Measurements from ENCODE around the gene INO80C. TPM values are rescaled to one million over a fixed set of nuclear protein-coding genes. Genes with fewer than 3 reads are reported as not detected.

INO80C gene
- total RNA-seq, 4 donors from 2014 or later: 5.3 to 6.4 (median 5.5) TPM

DNA sequence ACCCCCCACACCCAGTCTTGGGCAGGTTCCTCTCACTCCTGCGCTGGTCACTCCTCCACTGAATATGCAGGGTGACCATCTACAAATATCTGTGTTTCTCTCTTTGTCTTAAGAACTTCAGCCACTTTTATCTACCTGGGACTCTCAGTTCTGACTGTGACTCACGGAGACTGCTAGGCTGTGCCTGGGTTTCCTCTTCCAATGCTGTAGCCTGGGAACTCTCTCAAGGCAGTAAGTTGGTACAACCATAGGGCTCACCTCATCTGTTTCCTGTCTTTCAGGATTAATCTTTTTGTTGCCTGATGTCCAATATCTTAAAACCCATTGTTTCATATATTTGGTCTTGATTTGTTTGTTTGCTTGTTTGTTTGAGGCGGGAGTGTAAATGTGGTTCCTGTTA, 73.4 kb downstream of the INO80C start:
- ATAC-seq (no peak), DNase-seq (no peak)
- Histone ChIP-seq H3K4me3 (no peak overlapping the region), H3K9me3 (no peaks in the 10 kb centered on the region), H3K27me3 (no peaks in the 10 kb centered on the region), H3K27ac (no peak overlapping the region), H3K36me3 (no peaks in the 10 kb centered on the region), H3K4me1 (no peaks in the 10 kb centered on the region)
- no peak for TF ChIP-seq POLR2A (IDR thresholded peaks at IDR 0.05)
- TF ChIP-seq, protein P1, sequence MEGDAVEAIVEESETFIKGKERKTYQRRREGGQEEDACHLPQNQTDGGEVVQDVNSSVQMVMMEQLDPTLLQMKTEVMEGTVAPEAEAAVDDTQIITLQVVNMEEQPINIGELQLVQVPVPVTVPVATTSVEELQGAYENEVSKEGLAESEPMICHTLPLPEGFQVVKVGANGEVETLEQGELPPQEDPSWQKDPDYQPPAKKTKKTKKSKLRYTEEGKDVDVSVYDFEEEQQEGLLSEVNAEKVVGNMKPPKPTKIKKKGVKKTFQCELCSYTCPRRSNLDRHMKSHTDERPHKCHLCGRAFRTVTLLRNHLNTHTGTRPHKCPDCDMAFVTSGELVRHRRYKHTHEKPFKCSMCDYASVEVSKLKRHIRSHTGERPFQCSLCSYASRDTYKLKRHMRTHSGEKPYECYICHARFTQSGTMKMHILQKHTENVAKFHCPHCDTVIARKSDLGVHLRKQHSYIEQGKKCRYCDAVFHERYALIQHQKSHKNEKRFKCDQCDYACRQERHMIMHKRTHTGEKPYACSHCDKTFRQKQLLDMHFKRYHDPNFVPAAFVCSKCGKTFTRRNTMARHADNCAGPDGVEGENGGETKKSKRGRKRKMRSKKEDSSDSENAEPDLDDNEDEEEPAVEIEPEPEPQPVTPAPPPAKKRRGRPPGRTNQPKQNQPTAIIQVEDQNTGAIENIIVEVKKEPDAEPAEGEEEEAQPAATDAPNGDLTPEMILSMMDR (IDR thresholded peaks at IDR 0.05 in 4 of 5, conservative IDR thresholded peaks at IDR 0.05 in 1 of 5): no peak
- in situ Hi-C loops (cut with MboI; ENCODE audit: low sequenced_read_pairs in 4 of 4): loop anchor here in 3 of 4 donors (25.0 kb wide), 2 partner anchors 238 to 538 kb away; partner anchors contain the start of gene RMP24 (in 3 of the 3)
- intact Hi-C loops (cut with DNase I; ENCODE audit: low total_unique reads): no loop called here

DNA sequence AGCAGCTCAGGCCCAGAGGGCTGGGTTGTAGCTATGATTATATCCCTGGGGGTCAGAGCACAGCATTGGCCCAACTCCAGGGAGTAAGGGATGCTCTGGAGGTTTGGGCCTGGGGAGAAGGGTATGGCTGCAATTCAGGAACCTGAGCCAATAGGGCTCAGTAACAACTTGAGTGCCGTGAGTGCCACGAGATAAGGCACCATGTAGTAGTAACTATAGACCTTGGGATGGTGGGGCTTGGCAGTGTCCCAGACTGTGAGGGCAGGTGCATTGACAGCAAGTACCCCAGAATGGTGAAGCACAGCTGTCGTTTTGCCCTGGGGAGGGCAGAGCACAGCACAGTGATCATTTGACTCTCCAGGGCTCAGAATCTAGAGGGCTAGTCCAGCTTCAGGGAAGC, 75.5 kb downstream of the INO80C start:
- intact Hi-C loops (cut with DNase I; ENCODE audit: low total_unique reads): no loop called here
- Histone ChIP-seq H3K27ac (no peak overlapping the region), H3K4me3 (no peak overlapping the region), H3K4me1 (no peaks in the 10 kb centered on the region), H3K36me3 (no peaks in the 10 kb centered on the region), H3K27me3 (no peaks in the 10 kb centered on the region), H3K9me3 (no peaks in the 10 kb centered on the region)
- no peak for ATAC-seq
- TF ChIP-seq POLR2A (IDR thresholded peaks at IDR 0.05): no peak
- TF ChIP-seq, protein P1 (IDR thresholded peaks at IDR 0.05 in 4 of 5, conservative IDR thresholded peaks at IDR 0.05 in 1 of 5): no peak
- in situ Hi-C loops (cut with MboI; ENCODE audit: low sequenced_read_pairs in 4 of 4): loop anchor here in 3 of 4 donors (25.0 kb wide), 2 partner anchors 240 to 540 kb away; partner anchors contain the start of gene RMP24 (in 3 of the 3)
- no peak for DNase-seq

DNA sequence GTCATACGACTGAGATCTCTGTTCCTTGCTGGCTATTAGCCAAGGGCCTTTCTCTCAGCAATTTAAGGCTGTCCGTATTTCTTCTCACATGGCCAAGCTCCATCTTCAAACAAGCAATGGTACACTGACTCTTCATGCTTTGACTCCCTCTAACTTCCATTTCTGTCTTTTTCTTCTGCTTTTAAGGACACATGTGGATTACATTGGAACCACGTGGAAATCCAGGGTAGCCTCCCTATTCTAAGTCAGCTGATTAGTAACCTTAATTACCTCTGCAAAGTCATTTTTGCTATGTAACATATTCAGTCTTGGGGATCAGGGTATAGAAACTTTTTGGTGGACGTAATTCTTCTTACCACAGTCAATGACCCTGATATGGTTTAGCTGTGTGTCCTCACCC, 79.2 kb downstream of the INO80C start:
- in situ Hi-C loops (cut with MboI; ENCODE audit: low sequenced_read_pairs in 4 of 4): loop anchor here in 3 of 4 donors (25.0 kb wide), 2 partner anchors 244 to 544 kb away; partner anchors contain the start of gene RMP24 (in 3 of the 3)
- Histone ChIP-seq H3K9me3 (no peaks in the 10 kb centered on the region), H3K4me1 (no peaks in the 10 kb centered on the region), H3K36me3 (no peaks in the 10 kb centered on the region), H3K4me3 (no peak overlapping the region), H3K27me3 (no peaks in the 10 kb centered on the region), H3K27ac (no peak overlapping the region)
- ATAC-seq (no peak), DNase-seq (no peak)
- TF ChIP-seq POLR2A (IDR thresholded peaks at IDR 0.05): no peak
- TF ChIP-seq, protein P1 (IDR thresholded peaks at IDR 0.05 in 4 of 5, conservative IDR thresholded peaks at IDR 0.05 in 1 of 5): no peak
- intact Hi-C loops (cut with DNase I; ENCODE audit: low total_unique reads): no loop called here

Other genes with a start within 250 kb of the INO80C start
- gene ZSCAN30, start 207.7 kb downstream of the INO80C start, total RNA-seq: 10 to 100 TPM in 2 of 4 donors, 1 to 10 TPM in 2; 4.6 to 34.6 (median 8.2) TPM
- 10 to 100 TPM; 30.5 to 50.7 (median 36.3) TPM for gene ZNF24, start 153.5 kb downstream of the INO80C start, total RNA-seq
- gene ZNF396, start 120.6 kb downstream of the INO80C start, total RNA-seq: under 1 TPM; 0.29 to 0.92 (median 0.63) TPM
- gene GALNT1, start 83.8 kb upstream of the INO80C start, total RNA-seq: 10 to 100 TPM; 40.2 to 47.9 (median 45.0) TPM

All from gastrocnemius medialis (tissue), 4 donors.